ES-I3 (cell line): ENCODE results near the gene CYP2D6.
"Not testable (repeated sequence)": the region's sequence is repeated elsewhere in the genome, so short reads cannot be mapped to it uniquely, and the experiment has no call there.

ENCODE experiments used
- H3K36me3 ChIP-seq: 2 replicates; pipeline ENCODE4 v1.6.1; 2013; ENCODE audit warnings: mild to moderate bottlenecking, low read length, control low read depth, moderate library complexity; ENCODE audit not compliant: insufficient read depth
- H3K4me1 ChIP-seq: 2 replicates; pipeline ENCODE4 v1.6.1; 2013; ENCODE audit warnings: mild to moderate bottlenecking, control low read depth, low read length; ENCODE audit not compliant: insufficient read depth
- H3K9ac ChIP-seq: 2 replicates; pipeline ENCODE4 v1.6.1; 2013; ENCODE audit warnings: low read depth, mild to moderate bottlenecking, low read length, moderate library complexity
- H3K9me3 ChIP-seq: 2 replicates; pipeline ENCODE4 v1.6.1; 2013; ENCODE audit warnings: mild to moderate bottlenecking, low read length, moderate library complexity; ENCODE audit not compliant: control insufficient read depth, insufficient read depth

The CYP2D6 gene

DNA sequence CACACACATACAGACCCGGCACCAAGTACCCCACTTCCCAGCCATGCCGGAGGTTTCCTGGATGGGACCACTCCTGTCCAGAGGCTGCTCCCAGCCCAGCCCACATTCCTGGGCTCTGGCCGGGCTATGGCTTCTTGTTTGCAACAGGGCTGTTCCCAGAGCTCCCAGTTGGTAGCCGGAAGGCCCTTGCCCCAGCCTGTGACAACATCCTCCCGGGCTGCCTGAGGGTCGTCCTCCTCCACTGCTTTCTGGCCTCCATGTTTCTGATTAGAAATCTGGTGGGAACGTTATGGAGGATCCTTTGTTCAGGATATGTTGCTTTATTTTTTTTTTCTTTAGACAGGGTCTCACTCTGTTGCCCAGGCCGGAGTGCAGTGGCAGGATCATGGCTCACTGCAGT lies 952 bp upstream of the CYP2D6 start:
- Histone ChIP-seq H3K36me3 (no peaks in the 10 kb centered on the region), H3K4me1 (no peaks in the 10 kb centered on the region), H3K9ac (no peak overlapping the region), H3K9me3 (no peaks in the 10 kb centered on the region)

GRCh38 chr22:42130182-42130581 lies 428 bp downstream of the CYP2D6 start:
- not testable (repeated sequence) for H3K4me1 ChIP-seq, H3K9ac ChIP-seq, H3K36me3 ChIP-seq, H3K9me3 ChIP-seq

GRCh38 chr22:42128776-42129694 lies 1.6 kb downstream of the CYP2D6 start:
- H3K9ac ChIP-seq, H3K9me3 ChIP-seq, H3K4me1 ChIP-seq, H3K36me3 ChIP-seq: not testable (repeated sequence)

DNA sequence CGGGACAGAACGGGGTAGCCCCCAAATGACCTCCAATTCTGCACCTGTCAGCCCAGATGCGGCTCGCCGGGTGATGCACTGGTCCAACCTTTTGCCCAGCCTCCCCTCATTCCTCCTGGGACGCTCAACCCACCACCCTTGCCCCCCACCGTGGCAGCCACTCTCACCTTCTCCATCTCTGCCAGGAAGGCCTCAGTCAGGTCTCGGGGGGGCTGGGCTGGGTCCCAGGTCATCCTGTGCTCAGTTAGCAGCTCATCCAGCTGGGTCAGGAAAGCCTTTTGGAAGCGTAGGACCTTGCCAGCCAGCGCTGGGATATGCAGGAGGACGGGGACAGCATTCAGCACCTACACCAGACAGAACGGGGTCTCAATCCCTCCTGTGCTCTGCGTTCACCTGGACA lies 2.6 kb downstream of the CYP2D6 start:
- H3K9ac ChIP-seq, H3K9me3 ChIP-seq, H3K4me1 ChIP-seq, H3K36me3 ChIP-seq: not testable (repeated sequence)

DNA sequence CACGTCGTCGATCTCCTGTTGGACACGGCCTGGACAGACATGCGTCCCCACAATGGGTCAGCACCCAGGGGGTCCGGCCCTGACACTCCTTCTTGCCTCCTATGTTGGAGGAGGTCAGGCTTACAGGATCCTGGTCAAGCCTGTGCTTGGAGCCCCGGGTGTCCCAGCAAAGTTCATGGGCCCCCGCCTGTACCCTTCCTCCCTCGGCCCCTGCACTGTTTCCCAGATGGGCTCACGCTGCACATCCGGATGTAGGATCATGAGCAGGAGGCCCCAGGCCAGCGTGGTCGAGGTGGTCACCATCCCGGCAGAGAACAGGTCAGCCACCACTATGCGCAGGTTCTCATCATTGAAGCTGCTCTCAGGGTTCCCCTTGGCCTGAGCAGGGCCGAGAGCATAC lies 3.0 kb downstream of the CYP2D6 start:
- Histone ChIP-seq H3K9ac (no peak overlapping the region), H3K36me3 (no peaks in the 10 kb centered on the region), H3K4me1 (no peaks in the 10 kb centered on the region), H3K9me3 (no peaks in the 10 kb centered on the region)

DNA sequence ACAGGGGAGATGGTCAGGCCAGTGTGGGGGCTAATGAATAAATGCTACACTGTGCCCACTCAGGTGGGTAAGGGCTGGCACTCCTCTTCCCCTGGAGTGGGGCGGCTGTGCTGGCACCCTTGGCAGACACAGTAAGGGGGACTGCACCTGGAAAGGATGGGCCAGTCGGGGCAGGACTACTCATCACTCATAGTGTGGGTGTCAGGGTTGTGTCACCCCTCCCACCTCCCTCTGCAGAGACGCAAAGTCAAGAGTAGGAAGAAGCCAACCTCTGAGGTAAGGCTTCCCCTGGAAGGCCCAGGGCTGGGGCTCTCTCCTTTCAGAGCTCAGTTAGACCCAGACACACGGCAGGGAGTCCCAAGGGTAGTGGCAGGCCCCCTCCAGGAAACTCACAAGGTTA lies 7.1 kb downstream of the CYP2D6 start:
- not testable (repeated sequence) for H3K9ac ChIP-seq, H3K36me3 ChIP-seq

DNA sequence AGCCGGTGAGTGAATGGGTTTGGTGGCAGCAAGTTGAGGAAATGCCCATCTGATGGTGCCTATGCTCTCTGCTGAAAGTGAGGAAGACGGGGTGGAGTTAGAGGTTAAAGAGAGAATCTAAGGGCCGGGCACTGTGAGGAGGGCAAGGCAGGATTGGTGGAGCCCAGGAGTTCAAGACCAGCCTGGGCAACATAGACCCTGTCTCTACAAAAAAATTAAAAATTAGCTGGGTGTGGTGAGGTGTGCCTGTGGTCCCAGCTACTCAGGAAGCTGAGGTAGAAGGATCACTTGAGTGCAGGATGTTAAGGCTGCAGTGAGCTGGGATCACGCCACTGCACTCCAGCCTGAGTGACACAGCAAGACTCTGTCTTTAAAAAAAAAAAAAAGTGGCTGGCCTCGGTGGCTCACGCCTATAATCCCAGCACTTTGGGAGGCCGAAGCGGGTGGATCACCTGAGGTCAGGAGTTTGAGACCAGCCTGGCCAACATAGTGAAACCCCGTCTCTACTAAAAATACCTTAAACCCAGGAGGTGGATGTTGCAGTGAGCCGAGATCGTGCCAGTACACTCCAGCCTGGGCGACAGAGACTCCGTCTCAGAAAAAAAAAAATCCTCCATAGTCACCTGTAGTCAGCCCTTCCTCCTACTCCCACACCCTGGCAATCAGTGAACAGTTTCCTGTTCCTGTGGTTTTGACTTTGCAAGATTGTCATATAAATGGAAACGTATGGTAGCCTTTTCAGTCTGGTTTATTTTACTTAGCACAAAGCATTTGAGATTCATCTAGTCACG lies 10.2 kb downstream of the CYP2D6 start:
- H3K36me3 ChIP-seq, H3K4me1 ChIP-seq, H3K9ac ChIP-seq, H3K9me3 ChIP-seq: not testable (repeated sequence)

More for the DNA sequence above, 7.1 kb downstream of the CYP2D6 start:
- H3K9me3 ChIP-seq, H3K4me1 ChIP-seq: not testable (repeated sequence)

DNA sequence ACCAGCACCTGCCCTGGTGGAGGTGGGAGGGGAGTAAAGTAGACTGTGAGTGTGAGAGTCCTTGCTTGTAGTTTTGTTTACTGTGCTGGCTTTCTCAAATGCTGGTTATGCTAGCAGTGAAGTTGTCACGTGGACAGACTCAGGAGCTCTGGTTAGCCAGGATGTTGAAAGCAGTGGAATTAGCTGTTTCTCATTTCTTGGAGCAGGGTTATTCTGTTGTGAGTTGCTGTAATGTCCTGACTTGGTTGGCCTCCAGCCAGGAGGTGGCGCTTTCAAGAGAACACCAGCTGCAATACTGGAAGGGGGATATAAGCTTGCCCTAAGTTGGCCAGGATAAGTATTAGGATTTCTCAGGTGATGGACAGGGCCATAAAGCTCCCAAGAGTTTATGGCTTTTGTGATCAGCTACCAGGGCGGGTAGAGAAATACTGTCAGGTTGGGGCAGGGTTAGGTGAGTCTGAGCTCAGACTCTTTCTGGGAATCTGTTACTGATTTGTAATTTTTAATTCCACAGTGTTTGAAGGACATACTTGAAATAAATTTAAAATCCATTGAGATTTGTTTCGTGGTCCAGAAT lies 13.7 kb downstream of the CYP2D6 start:
- Histone ChIP-seq H3K36me3 (no peaks in the 10 kb centered on the region), H3K9me3 (peaks cover 6% of the 10 kb centered on the region; the same call in 1 of the 2 replicates), H3K9ac (no peak overlapping the region), H3K4me1 (no peaks in the 10 kb centered on the region)

DNA sequence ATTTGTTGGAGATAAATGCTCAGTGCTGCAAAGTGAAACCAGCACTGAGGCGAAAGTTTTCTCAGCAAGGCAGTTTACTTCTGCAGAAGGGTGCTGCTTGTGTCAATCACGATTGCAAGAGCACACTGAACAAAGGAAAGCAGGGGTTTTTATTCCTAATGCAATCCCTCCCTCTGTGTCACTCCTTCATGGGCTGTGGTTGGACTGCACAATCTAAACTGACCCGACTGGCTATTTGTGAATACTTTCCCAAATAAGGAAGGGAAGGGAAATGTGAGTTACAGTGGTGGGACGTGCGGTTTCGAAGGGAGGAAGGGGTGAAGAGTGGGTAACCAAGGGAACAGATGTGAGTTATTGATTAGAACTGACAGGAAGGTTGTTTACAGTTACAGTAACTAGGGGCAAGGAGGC lies 15.2 kb downstream of the CYP2D6 start:
- H3K9me3 ChIP-seq, H3K36me3 ChIP-seq, H3K4me1 ChIP-seq, H3K9ac ChIP-seq: not testable (repeated sequence)

DNA sequence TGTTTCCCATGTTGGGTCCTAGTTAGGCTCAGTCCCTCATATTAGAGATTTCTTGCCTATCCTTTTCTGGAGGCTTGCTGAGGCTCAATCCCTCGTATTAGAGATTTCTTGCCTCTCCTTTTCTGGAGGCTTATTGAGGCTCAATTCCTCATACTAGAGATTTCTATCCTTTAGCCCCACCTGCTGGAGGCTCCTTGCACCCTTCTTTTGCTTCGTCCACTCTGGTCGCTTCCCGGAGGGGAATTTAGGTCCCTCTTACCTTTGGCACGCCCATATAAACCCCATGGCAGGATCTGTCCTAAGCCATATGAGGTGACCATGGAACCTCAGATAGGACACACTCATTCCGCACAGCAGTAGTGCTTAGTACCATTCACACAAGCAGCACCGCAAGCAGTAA lies 15.9 kb downstream of the CYP2D6 start:
- H3K36me3 ChIP-seq = no peaks in the 10 kb centered on the region
- H3K9me3 ChIP-seq = peaks cover 6% of the 10 kb centered on the region; the same call in 1 of the 2 replicates
- no peak overlapping the region for H3K9ac ChIP-seq
- no peaks in the 10 kb centered on the region for H3K4me1 ChIP-seq

GRCh38 chr22:42112793-42113192 lies 17.8 kb downstream of the CYP2D6 start:
- not testable (repeated sequence) for H3K36me3 ChIP-seq

GRCh38 chr22:42111798-42112197 lies 18.8 kb downstream of the CYP2D6 start:
- peaks cover 6% of the 10 kb centered on the region; the same call in 1 of the 2 replicates for H3K9me3 ChIP-seq
- H3K4me1 ChIP-seq = no peaks in the 10 kb centered on the region
- H3K9ac ChIP-seq = no peak overlapping the region
- no peaks in the 10 kb centered on the region for H3K36me3 ChIP-seq

More at GRCh38 chr22:42112793-42113192, 17.8 kb downstream of the CYP2D6 start:
- not testable (repeated sequence) for H3K9ac ChIP-seq, H3K4me1 ChIP-seq, H3K9me3 ChIP-seq

GRCh38 chr22:42108848-42109247 lies 21.8 kb downstream of the CYP2D6 start:
- Histone ChIP-seq H3K36me3 (no peaks in the 10 kb centered on the region), H3K4me1 (no peaks in the 10 kb centered on the region), H3K9ac (no peak overlapping the region), H3K9me3 (peaks cover 12% of the 10 kb centered on the region)

GRCh38 chr22:42104332-42104860 lies 26.2 kb downstream of the CYP2D6 start:
- H3K36me3 ChIP-seq, H3K4me1 ChIP-seq, H3K9ac ChIP-seq: not testable (repeated sequence)
- peaks cover 12% of the 10 kb centered on the region for H3K9me3 ChIP-seq
